Measurements from ENCODE around the gene PRKAR1B.

The PRKAR1B gene

DNA sequence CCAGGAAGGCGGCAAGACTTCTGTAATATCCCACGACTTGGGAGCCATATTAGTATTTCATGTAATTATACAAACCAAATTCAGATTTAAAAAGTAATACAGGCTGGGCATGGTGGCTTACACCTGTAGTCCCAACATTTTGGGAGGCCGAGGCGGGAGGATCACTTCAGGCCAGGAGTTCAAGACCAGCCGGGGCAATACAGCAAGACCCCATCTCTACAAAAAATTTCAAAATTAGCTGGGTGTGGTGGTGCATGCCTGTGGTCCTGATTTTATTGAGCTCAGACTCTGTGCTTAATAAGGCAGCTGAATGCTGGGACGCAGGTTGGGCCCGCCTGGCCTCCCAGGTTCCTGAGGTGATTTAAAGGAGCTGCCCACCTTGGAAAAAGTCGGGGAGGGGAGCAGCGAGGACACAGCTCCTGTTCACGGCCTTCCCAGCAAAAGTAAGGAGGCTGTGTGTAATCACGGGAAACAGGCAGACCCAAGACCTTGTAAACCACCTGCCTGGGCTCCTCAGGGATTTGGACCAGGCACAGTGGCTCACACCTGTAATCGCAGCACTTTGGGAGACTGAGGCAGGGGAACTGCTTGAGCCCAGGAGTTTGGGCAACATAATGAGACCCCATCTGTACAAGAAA, 93.6 kb downstream of the PRKAR1B start:
- TF ChIP-seq, protein P1, sequence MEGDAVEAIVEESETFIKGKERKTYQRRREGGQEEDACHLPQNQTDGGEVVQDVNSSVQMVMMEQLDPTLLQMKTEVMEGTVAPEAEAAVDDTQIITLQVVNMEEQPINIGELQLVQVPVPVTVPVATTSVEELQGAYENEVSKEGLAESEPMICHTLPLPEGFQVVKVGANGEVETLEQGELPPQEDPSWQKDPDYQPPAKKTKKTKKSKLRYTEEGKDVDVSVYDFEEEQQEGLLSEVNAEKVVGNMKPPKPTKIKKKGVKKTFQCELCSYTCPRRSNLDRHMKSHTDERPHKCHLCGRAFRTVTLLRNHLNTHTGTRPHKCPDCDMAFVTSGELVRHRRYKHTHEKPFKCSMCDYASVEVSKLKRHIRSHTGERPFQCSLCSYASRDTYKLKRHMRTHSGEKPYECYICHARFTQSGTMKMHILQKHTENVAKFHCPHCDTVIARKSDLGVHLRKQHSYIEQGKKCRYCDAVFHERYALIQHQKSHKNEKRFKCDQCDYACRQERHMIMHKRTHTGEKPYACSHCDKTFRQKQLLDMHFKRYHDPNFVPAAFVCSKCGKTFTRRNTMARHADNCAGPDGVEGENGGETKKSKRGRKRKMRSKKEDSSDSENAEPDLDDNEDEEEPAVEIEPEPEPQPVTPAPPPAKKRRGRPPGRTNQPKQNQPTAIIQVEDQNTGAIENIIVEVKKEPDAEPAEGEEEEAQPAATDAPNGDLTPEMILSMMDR (conservative IDR thresholded peaks at IDR 0.05; ENCODE audit: low read length) = no peak
- no peak for DNase-seq (ENCODE audit: low read depth)
- no peak overlapping the region for H3K4me3 ChIP-seq (ENCODE audit: low read length)

DNA sequence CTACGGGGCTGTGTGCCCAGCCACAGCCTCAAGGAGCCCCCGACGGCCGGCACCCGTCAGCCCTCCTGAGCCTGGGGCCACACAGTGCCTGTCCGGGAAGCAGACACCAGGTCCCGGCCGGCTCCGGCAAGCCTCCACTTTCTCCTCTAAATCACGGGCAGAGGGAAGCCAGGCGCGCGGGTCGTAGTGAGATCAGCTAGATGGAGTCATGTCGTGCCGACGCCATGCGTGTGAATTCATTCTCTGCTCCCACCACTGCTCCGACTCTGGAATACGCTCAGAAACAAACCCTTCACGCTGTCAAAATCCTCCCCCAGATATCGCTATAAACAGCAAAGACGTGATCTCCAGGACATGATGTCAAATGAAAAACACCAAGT, 94.3 kb downstream of the PRKAR1B start:
- H3K4me3 ChIP-seq (ENCODE audit: low read length) = no peak overlapping the region
- no peak for DNase-seq (ENCODE audit: low read depth)
- TF ChIP-seq, protein P1 (conservative IDR thresholded peaks at IDR 0.05; ENCODE audit: low read length) = no peak

GRCh38 chr7:631964-632830, 94.9 kb downstream of the PRKAR1B start:
- H3K4me3 ChIP-seq (ENCODE audit: low read length) = no peak overlapping the region

GRCh38 chr7:631291-631711, 95.8 kb downstream of the PRKAR1B start:
- H3K4me3 ChIP-seq (ENCODE audit: low read length) = no peak overlapping the region
- TF ChIP-seq, protein P1 (conservative IDR thresholded peaks at IDR 0.05; ENCODE audit: low read length) = no peak
- no peak for DNase-seq (ENCODE audit: low read depth)

More at GRCh38 chr7:631964-632830, 94.9 kb downstream of the PRKAR1B start:
- TF ChIP-seq, protein P1 (conservative IDR thresholded peaks at IDR 0.05; ENCODE audit: low read length) = no peak
- no peak for DNase-seq (ENCODE audit: low read depth)

DNA sequence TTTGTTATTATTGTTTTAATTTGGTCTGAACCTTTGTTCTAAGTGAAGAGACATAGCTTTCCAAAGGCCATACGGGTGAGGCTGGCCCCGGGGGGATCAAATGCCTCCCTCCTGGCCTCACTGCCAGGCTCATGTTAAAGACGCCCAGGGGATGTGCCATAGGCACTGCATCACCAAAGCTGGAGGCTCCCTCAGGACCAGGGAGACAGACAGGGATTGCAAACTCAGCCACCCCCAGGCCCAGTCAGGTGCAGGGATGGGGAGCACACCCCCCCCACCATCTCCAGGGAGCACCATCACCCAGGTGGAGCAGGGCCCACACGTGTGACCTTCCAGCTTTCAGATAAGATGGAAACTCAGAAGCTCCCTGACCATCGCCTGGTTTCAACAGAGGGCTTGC, 96.5 kb downstream of the PRKAR1B start:
- TF ChIP-seq, protein P1 (conservative IDR thresholded peaks at IDR 0.05; ENCODE audit: low read length) = no peak
- no peak overlapping the region for H3K4me3 ChIP-seq (ENCODE audit: low read length)
- no peak for DNase-seq (ENCODE audit: low read depth)

DNA sequence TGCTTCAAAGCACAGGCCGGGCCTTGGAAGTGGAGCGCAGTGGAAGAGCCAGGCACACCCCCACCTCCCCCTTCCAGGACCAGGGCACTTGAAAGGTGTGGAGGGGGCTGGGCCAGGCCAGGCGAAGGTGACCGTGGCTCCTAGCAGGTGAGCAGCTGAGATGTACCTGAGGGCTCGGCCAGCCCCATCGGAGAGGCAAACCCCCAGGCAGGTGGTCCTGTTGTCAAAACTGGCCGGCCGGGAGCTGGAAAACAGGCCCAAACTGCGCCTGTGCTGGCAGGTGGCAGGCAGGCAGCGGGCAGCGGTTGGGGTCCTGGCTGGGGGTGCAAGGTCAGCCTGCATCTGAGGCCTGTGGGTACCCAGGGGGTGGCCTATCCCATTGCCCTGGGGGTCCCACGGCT, 97.0 kb downstream of the PRKAR1B start:
- no peak overlapping the region for H3K4me3 ChIP-seq (ENCODE audit: low read length)
- DNase-seq (ENCODE audit: low read depth) = no peak
- TF ChIP-seq, protein P1 (conservative IDR thresholded peaks at IDR 0.05; ENCODE audit: low read length) = no peak

- TF ChIP-seq, protein P1 (conservative IDR thresholded peaks at IDR 0.05; ENCODE audit: low read length) = no peak
- H3K4me3 ChIP-seq (ENCODE audit: low read length) = no peak overlapping the region
- DNase-seq (ENCODE audit: low read depth) = no peak
These were observed 98.3 kb downstream of the PRKAR1B start for GRCh38 chr7:628826-629225.

Measured in AG10803 (cell line).